GM18858 (cell line): Measurements from ENCODE around the gene SRPK2.

Source experiments
- ATAC-seq: cut with Tn5 transposase; IDR thresholded peaks from one replicate; pipeline ENCODE4 v1.9.1; 2021; ENCODE audit not compliant: unreplicated experiment

Gene SRPK2

GRCh38 chr7:105151152-105151551 lies 237.6 kb downstream of the SRPK2 start:
- ATAC-seq: no peak

GRCh38 chr7:105149827-105150226 lies 238.9 kb downstream of the SRPK2 start:
- ATAC-seq: no peak

GRCh38 chr7:105141068-105141467 lies 247.7 kb downstream of the SRPK2 start:
- no peak for ATAC-seq

- no peak for ATAC-seq
Observed at GRCh38 chr7:105139381-105139780, 249.3 kb downstream of the SRPK2 start.

- ATAC-seq: no peak
Observed at GRCh38 chr7:105137898-105138297, 250.8 kb downstream of the SRPK2 start.

GRCh38 chr7:105136221-105136620 lies 252.5 kb downstream of the SRPK2 start:
- no peak for ATAC-seq

GRCh38 chr7:105133986-105134655 lies 254.6 kb downstream of the SRPK2 start:
- ATAC-seq: no peak

GRCh38 chr7:105133358-105133757 lies 255.4 kb downstream of the SRPK2 start:
- ATAC-seq: no peak

GRCh38 chr7:105132835-105133234 lies 255.9 kb downstream of the SRPK2 start:
- no peak for ATAC-seq

GRCh38 chr7:105132335-105132734 lies 256.4 kb downstream of the SRPK2 start:
- no peak for ATAC-seq

- ATAC-seq: no peak
Observed at GRCh38 chr7:105131890-105132289, 256.8 kb downstream of the SRPK2 start.

GRCh38 chr7:105131033-105131656 lies 257.6 kb downstream of the SRPK2 start:
- ATAC-seq: no peak

GRCh38 chr7:105130580-105130979 lies 258.1 kb downstream of the SRPK2 start:
- ATAC-seq: no peak

- ATAC-seq: no peak
Observed at GRCh38 chr7:105130048-105130447, 258.7 kb downstream of the SRPK2 start.

GRCh38 chr7:105127179-105127578 lies 261.5 kb downstream of the SRPK2 start:
- no peak for ATAC-seq

- ATAC-seq: no peak
Observed at GRCh38 chr7:105126436-105126975, 262.2 kb downstream of the SRPK2 start.

- ATAC-seq: no peak
Observed at GRCh38 chr7:105125745-105126144, 263.0 kb downstream of the SRPK2 start.

GRCh38 chr7:105122619-105123018 lies 266.1 kb downstream of the SRPK2 start:
- no peak for ATAC-seq

GRCh38 chr7:105118612-105119600 lies 269.8 kb downstream of the SRPK2 start:
- no peak for ATAC-seq

- ATAC-seq: no peak
Observed at GRCh38 chr7:105112440-105113418, 276.0 kb downstream of the SRPK2 start.
